Measurements from ENCODE around the gene KLF4. TPM values are rescaled to one million over a fixed set of nuclear protein-coding genes. Genes with fewer than 3 reads are reported as not detected.

Gene KLF4
- total RNA-seq, 4 donors from 2014 or later = 24.9 to 56.6 (median 30.3) TPM

- Histone ChIP-seq H3K9me3 (no peaks in the 10 kb centered on the region), H3K4me3 (replicated peaks in 1 of 3) (no peak overlapping the region), H3K4me1 (no peaks in the 10 kb centered on the region), H3K36me3 (no peaks in the 10 kb centered on the region), H3K27ac (no peak overlapping the region), H3K27me3 (no peaks in the 10 kb centered on the region)
- WGBS, 2 donors = 88 to 90% methylated on average over 6 of the region's 6 CpGs
- TF ChIP-seq CTCF (IDR thresholded peaks at IDR 0.05) (no peak), POLR2A (IDR thresholded peaks at IDR 0.05) (no peak)
- no peak for DNase-seq
- intact Hi-C loops (cut with DNase I) = no loop called here
Observed at GRCh38 chr9:107523539-107523938, 34.0 kb upstream of the KLF4 start.

DNA sequence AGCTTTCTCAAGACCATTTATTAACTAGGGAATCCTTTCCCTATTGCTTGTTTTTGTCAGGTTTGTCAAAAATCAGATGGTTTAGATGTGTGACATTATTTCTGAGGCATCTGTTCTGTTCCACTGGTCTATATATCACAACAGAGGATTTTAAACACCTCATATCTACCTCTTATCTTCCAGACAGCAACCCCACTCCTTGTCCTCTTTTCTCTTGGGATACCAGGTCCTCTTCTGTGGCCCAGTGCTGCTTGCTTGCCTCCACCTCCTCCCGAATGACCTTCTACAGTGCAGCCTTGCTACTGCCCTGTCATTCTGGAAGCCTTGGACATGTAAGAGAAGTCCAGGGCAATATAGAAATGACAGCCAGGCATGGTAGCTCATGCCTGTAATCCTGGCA is 30.6 kb upstream of the KLF4 start:
- intact Hi-C loops (cut with DNase I) = no loop called here
- Histone ChIP-seq H3K4me1 (no peaks in the 10 kb centered on the region), H3K27ac (no peak overlapping the region), H3K9me3 (no peaks in the 10 kb centered on the region), H3K36me3 (no peaks in the 10 kb centered on the region), H3K27me3 (no peaks in the 10 kb centered on the region), H3K4me3 (replicated peaks in 1 of 3) (no peak overlapping the region)
- 92 to 96% methylated on average over 1 of the region's 1 CpG for WGBS, 2 donors
- TF ChIP-seq POLR2A (IDR thresholded peaks at IDR 0.05) (no peak), CTCF (IDR thresholded peaks at IDR 0.05) (no peak)
- no peak for DNase-seq

GRCh38 chr9:107518037-107518807 is 28.7 kb upstream of the KLF4 start:
- H3K4me1 ChIP-seq = no peaks in the 10 kb centered on the region

GRCh38 chr9:107513464-107514100 is 24.0 kb upstream of the KLF4 start:
- no peak for TF ChIP-seq CTCF (IDR thresholded peaks at IDR 0.05)
- TF ChIP-seq POLR2A (IDR thresholded peaks at IDR 0.05) = no peak
- Histone ChIP-seq H3K9me3 (no peaks in the 10 kb centered on the region), H3K4me3 (replicated peaks in 1 of 3) (no peak overlapping the region), H3K27ac (no peak overlapping the region), H3K27me3 (no peaks in the 10 kb centered on the region), H3K36me3 (no peaks in the 10 kb centered on the region), H3K4me1 (no peaks in the 10 kb centered on the region)
- WGBS, 2 donors = 82 to 83% methylated on average over 2 of the region's 2 CpGs
- intact Hi-C loops (cut with DNase I) = no loop called here
- no peak for DNase-seq

More at GRCh38 chr9:107518037-107518807, 28.7 kb upstream of the KLF4 start:
- Histone ChIP-seq H3K27ac (no peak overlapping the region), H3K27me3 (no peaks in the 10 kb centered on the region), H3K36me3 (no peaks in the 10 kb centered on the region), H3K9me3 (no peaks in the 10 kb centered on the region), H3K4me3 (replicated peaks in 1 of 3) (no peak overlapping the region)
- TF ChIP-seq CTCF (IDR thresholded peaks at IDR 0.05) (no peak), POLR2A (IDR thresholded peaks at IDR 0.05) (no peak)
- DNase-seq = no peak
- intact Hi-C loops (cut with DNase I) = no loop called here
- WGBS, 2 donors = 54 to 55% methylated on average over 6 of the region's 6 CpGs
